K562 (cell line): Measurements from ENCODE around the gene TAF1L. TPM values are rescaled to one million over a fixed set of nuclear protein-coding genes. Genes with fewer than 3 reads are reported as not detected.
A peak's percentile ranks its signal among the peaks of the same experiment; 100 is the strongest.

Experiments used
- ATAC-seq: fragments of 200-7000 bp; cut with Tn5 transposase; 3 replicates; pipeline ENCODE4 v1.9.1; 2020; ENCODE audit warnings: moderate library complexity
- BruUV-seq: library from RNA; stranded (reverse); fragments of 400-500 nt; replicated peaks from 2 replicates; lab custom pipeline; 2021; lab: Mats Ljungman, UMichigan
- CTCF ChIA-PET: fragments of 300-600 bp; formaldehyde crosslinking; extraction: SDS; loops from one replicate; lab custom pipeline; 2021; ENCODE audit warnings: low intra/inter-chr PET ratio; lab: Yijun Ruan, JAX
- POLR2A ChIA-PET: fragments of 300-600, 350-650 bp; sonication (Branson Sonifier 250); formaldehyde crosslinking; extraction: SDS; loops from one replicate; lab custom pipeline; 2021; ENCODE audit warnings: antibody characterized with exemption, inconsistent platforms; lab: Yijun Ruan, JAX
- DNase-seq, 4 experiments: peaks; one replicate each; pipeline versions ENCODE4 v3.0.0 to v3.0.0-alpha.2; 2011 to 2018; ENCODE audit warnings: low spot score in 3 of 4, mixed read lengths in 3 of 4; ENCODE audit errors: extremely low read depth in 1 of 4
- FAIRE-seq: peaks from 2 replicates; lab custom pipeline; 2011; peaks lifted over from hg19 to GRCh38; lab: Jason Lieb, UNC
- H2AFZ ChIP-seq: 2 replicates; pipeline ENCODE4 v1.6.0; 2011; ENCODE audit warnings: low read depth, low read length, control low read depth, inconsistent platforms
- H3K27ac ChIP-seq: fragments of 200-600 bp; 3 replicates; pipeline ENCODE4 v1.8.0; 2011; ENCODE audit warnings: low read depth, mild to moderate bottlenecking, control low read depth, inconsistent platforms, low read length, moderate library complexity, mixed read lengths; ENCODE audit errors: extremely low read depth
- H3K27me3 ChIP-seq, 2 experiments: fragments of 300-600 bp in 1 of 2; 2 replicates in 1 of 2; 3 replicates in 1 of 2; pipeline versions ENCODE4 v1.6.0 to v1.8.0; 2011; ENCODE audit warnings: inconsistent platforms in 2 of 2, low read length in 2 of 2, mild to moderate bottlenecking in 1 of 2, mixed read lengths in 1 of 2, moderate library complexity in 1 of 2; ENCODE audit not compliant: control insufficient read depth in 2 of 2, insufficient read depth in 2 of 2
- H3K36me3 ChIP-seq: fragments of 300-600 bp; 3 replicates; pipeline ENCODE4 v1.8.0; 2011; ENCODE audit warnings: mild to moderate bottlenecking, low read length, inconsistent platforms; ENCODE audit not compliant: control insufficient read depth, insufficient read depth
- H3K4me1 ChIP-seq, 2 experiments: fragments of 200-600 bp in 1 of 2; replicated peaks in 1 of 2; 2 replicates in 1 of 2; 3 replicates in 1 of 2; pipeline versions ENCODE4 v1.5.1 to v1.8.0; 2011; ENCODE audit warnings: inconsistent platforms in 2 of 2, low read length in 2 of 2, mild to moderate bottlenecking in 1 of 2, mixed read lengths in 1 of 2, moderate library complexity in 1 of 2; ENCODE audit not compliant: control insufficient read depth in 2 of 2, insufficient read depth in 2 of 2
- H3K4me2 ChIP-seq: 2 replicates; pipeline ENCODE4 v1.6.1; 2011; ENCODE audit warnings: low read length, control low read depth, inconsistent platforms, mixed read lengths; ENCODE audit not compliant: insufficient read depth
- H3K4me3 ChIP-seq: fragments of 200-600 bp; sonication (generic), shearing (Covaris generic); 2 replicates; pipeline ENCODE4 v1.5.1; 2016; ENCODE audit warnings: control low read depth, inconsistent platforms
- H3K79me2 ChIP-seq: fragments of 200-600 bp; 3 replicates; pipeline ENCODE4 v1.8.0; 2011; ENCODE audit warnings: low read length, inconsistent platforms; ENCODE audit not compliant: control insufficient read depth, insufficient read depth
- H3K9ac ChIP-seq, 2 experiments: 2 replicates each; pipeline versions ENCODE4 v1.6.0 to v1.6.1; 2011; ENCODE audit warnings: low read depth in 2 of 2, low read length in 2 of 2, control low read depth in 1 of 2, inconsistent platforms in 1 of 2, mild to moderate bottlenecking in 1 of 2, mixed read lengths in 1 of 2; ENCODE audit not compliant: insufficient read depth in 1 of 2
- H3K9me1 ChIP-seq: one replicate; pipeline ENCODE4 v1.6.0; 2011; ENCODE audit warnings: inconsistent platforms, mild to moderate bottlenecking, low read length, moderate library complexity; ENCODE audit not compliant: control insufficient read depth, insufficient read depth
- H3K9me3 ChIP-seq: replicated peaks from 2 replicates; pipeline ENCODE4 v1.5.1; 2011; ENCODE audit warnings: low read depth, low read length, inconsistent platforms; ENCODE audit not compliant: control insufficient read depth, insufficient read depth
- H4K20me1 ChIP-seq: replicated peaks from 2 replicates; pipeline ENCODE4 v1.6.1; 2011; ENCODE audit warnings: low read length, inconsistent platforms, mixed read lengths; ENCODE audit not compliant: control insufficient read depth, insufficient read depth
- CHAMP1 ChIP-seq: fragments of 450-650 bp; IDR thresholded peaks from 2 replicates; pipeline ENCODE4 v1.6.1; 2016; ENCODE audit warnings: mild to moderate bottlenecking
- CTCF ChIP-seq, 3 experiments: IDR thresholded peaks in 2 of 3; conservative IDR thresholded peaks in 1 of 3; 2 replicates each; pipeline ENCODE4 v1.5.1; 2011 to 2012; ENCODE audit warnings: low read length in 3 of 3, mild to moderate bottlenecking in 3 of 3, control low read depth in 2 of 3, improper control_type of control experiment in 1 of 3, inconsistent platforms in 1 of 3, low read depth in 1 of 3, mixed read lengths in 1 of 3, moderate library complexity in 1 of 3; ENCODE audit not compliant: insufficient read depth in 2 of 3
- CXXC5 ChIP-seq: fragments of 250-450 bp; sonication (Bioruptor Pico); IDR thresholded peaks from 2 replicates; pipeline ENCODE4 v1.8.0; 2022; ENCODE audit warnings: inconsistent platforms, mild to moderate bottlenecking, moderate library complexity
- DACH1 ChIP-seq: fragments of 450-650 bp; IDR thresholded peaks from 2 replicates; pipeline ENCODE4 v1.6.1; 2018; ENCODE audit not compliant: partially characterized antibody
- DEAF1 ChIP-seq: fragments of 450-650 bp; formaldehyde crosslinking; IDR thresholded peaks from 2 replicates; pipeline ENCODE4 v1.4.0; 2020; ENCODE audit warnings: mild to moderate bottlenecking, moderate library complexity
- FOXJ2 ChIP-seq: fragments of 200-800 bp; sonication (Bioruptor generic); IDR thresholded peaks from 2 replicates; pipeline ENCODE4 v1.6.1; 2016; ENCODE audit warnings: missing genetic modification characterization, missing compliant biosample characterization
- FOXP1 ChIP-seq: sonication (generic); formaldehyde crosslinking; IDR thresholded peaks from 2 replicates; pipeline ENCODE4 v1.8.0; 2022; ENCODE audit warnings: mild to moderate bottlenecking, missing genetic modification reagents
- MEIS2 ChIP-seq: fragments of 450-650 bp; IDR thresholded peaks from 2 replicates; pipeline ENCODE4 v1.6.1; 2014; ENCODE audit warnings: mild to moderate bottlenecking; ENCODE audit not compliant: partially characterized antibody
- RUNX1 ChIP-seq: sonication (generic); IDR thresholded peaks from 2 replicates; pipeline ENCODE4 v1.6.1; 2016; ENCODE audit warnings: antibody characterized with exemption, low read depth
- ZNF12 ChIP-seq: sonication (generic); formaldehyde crosslinking; IDR thresholded peaks from 2 replicates; pipeline ENCODE4 v1.4.0; 2020; ENCODE audit warnings: mild to moderate bottlenecking, missing genetic modification reagents
- ZNF239 ChIP-seq: fragments of 250-450 bp; sonication (Bioruptor Pico); IDR thresholded peaks from 2 replicates; pipeline ENCODE4 v1.4.0; 2020; ENCODE audit warnings: mild to moderate bottlenecking
- ZNF311 ChIP-seq: fragments of 250-450 bp; sonication (Bioruptor Pico); IDR thresholded peaks from 2 replicates; pipeline ENCODE4 v1.4.0; 2020; ENCODE audit warnings: mild to moderate bottlenecking, moderate library complexity
- ZNF75A ChIP-seq: fragments of 450-650 bp; formaldehyde crosslinking; IDR thresholded peaks from 2 replicates; pipeline ENCODE4 v1.4.0; 2020; ENCODE audit warnings: mild to moderate bottlenecking
- WGBS: fragments of 100-300 bp; shearing (Covaris generic); methylation state at CpG from one replicate; pipeline ENCODE4 v1.1.6; 2016; ENCODE audit warnings: low coverage, mixed read lengths; ENCODE audit not compliant: insufficient coverage; ENCODE audit errors: missing lambda C conversion rate; 5-methylcytosine and 5-hydroxymethylcytosine counted together
- in situ Hi-C: fragments of 300-500 bp; cut with MboI; formaldehyde crosslinking; loops from 4 replicates; pipeline ENCODE4 v1.15.0; 2018; ENCODE audit warnings: inconsistent platforms, mixed read lengths
- intact Hi-C: fragments of 100-400 bp; cut with micrococcal nuclease; formaldehyde crosslinking; loops from 2 replicates; pipeline ENCODE4 v1.14.2; 2022
- polyA plus RNA-seq, 8 experiments: library from polyadenylated mRNA; depleted of rRNA in 4 of 8; stranded (reverse) in 5 of 8; unstranded in 3 of 8; fragments of >200 nt; fragmentation: Nextera tagmentation in 2 of 8; fragmentation: Illumina TruSeq in 1 of 8; extraction: Ambion mirVana in 2 of 8; extraction: Trizol in 1 of 8; gene quantifications; 2 replicates each; pipeline versions ENCODE4 v1.2.1 to v1.2.3, GENCODE V29; 2011 to 2014; ENCODE audit warnings: inconsistent platforms in 1 of 8, missing spikeins in 1 of 8
- total RNA-seq, 7 experiments: library from RNA; depleted of rRNA in 6 of 7; stranded (reverse); fragments of >200 nt in 6 of 7; fragmentation: Illumina TruSeq in 2 of 7; extraction: Trizol in 2 of 7; gene quantifications; 2 replicates each; pipeline versions ENCODE4 v1.2.1 to v1.2.3, GENCODE V29; 2011 to 2021; ENCODE audit warnings: low replicate concordance in 1 of 7

Gene TAF1L
- total and polyA plus RNA-seq, 9 of the 15 experiments (the other 6 are each of a cell fraction or from before 2014, with no cell fraction given): 0.01 to 0.04 (median 0.03) TPM; not detected in 3

- intact Hi-C loops (loop anchor here (1.0 to 10.0 kb wide), 2 partner anchors 125 to 201 kb away; no protein-coding TSS in a partner anchor), in situ Hi-C loops (loop anchor here (5.0 kb wide), 2 partner anchors 198 to 387 kb away; partner anchors contain the start of gene ACO1)
- 0% methylated on average over 4 of the region's 4 CpGs for WGBS
- Histone ChIP-seq H3K9me3 (no peaks in the 10 kb centered on the region), H4K20me1 (no peaks in the 10 kb centered on the region), H3K9ac (no peak overlapping the region), H2AFZ (no peak overlapping the region), H3K4me3 (no peak overlapping the region), H3K36me3 (no peaks in the 10 kb centered on the region), H3K27ac (no peak overlapping the region), H3K27me3 (no peaks in the 10 kb centered on the region), H3K4me2 (no peak overlapping the region), H3K9me1 (no peaks in the 10 kb centered on the region), H3K79me2 (no peaks in the 10 kb centered on the region), H3K4me1 (no peaks in the 10 kb centered on the region; a peak in 1 of 5 replicates)
- peak; percentile 27 to 60 (median 40) for DNase-seq
- FAIRE-seq: peak; percentile 75
- ATAC-seq: peak; percentile 59; the same call in 1 of the 3 replicates
- POLR2A ChIA-PET: interaction anchor here (0.7 to 1.0 kb wide), 3 partner anchors 11 to 201 kb away, joined by 3 to 5 read pairs (median 4); partner anchors contain the start of gene ACO1
- CTCF ChIA-PET: interaction anchor here (0.7 to 6.5 kb wide), 5 partner anchors 48 to 389 kb away, joined by 3 to 93 read pairs (median 4); no protein-coding TSS in a partner anchor
- no TSS peak for BruUV-seq
- no peak for TF ChIP-seq ZNF75A (CRISPR knock-in tag)
- TF ChIP-seq DEAF1 (CRISPR knock-in tag): 0 out of 2 replicates have a peak, but pooled peaks have one; percentile 36
- TF ChIP-seq ZNF239 (CRISPR knock-in tag): no peak
- TF ChIP-seq ZNF311 (CRISPR knock-in tag): no peak
- no peak for TF ChIP-seq FOXJ2
- no peak for TF ChIP-seq CHAMP1
- TF ChIP-seq RUNX1: no peak
- no peak for TF ChIP-seq FOXP1 (CRISPR knock-in tag)
- no peak for TF ChIP-seq ZNF12 (CRISPR knock-in tag)
- no peak for TF ChIP-seq CXXC5 (CRISPR knock-in tag)
- TF ChIP-seq MEIS2: peak; percentile 41
- no peak for TF ChIP-seq DACH1
- TF ChIP-seq CTCF (IDR thresholded peaks at IDR 0.05 in 2 of 3, conservative IDR thresholded peaks at IDR 0.05 in 1 of 3; ENCODE audit: insufficient read depth in 2 of 3, low read depth in 1 of 3, low read length in 3 of 3): peak; percentile 71 to 84 (median 75)
Observed at GRCh38 chr9:32579706-32580331, 55.6 kb downstream of the TAF1L start.
